Activated CD4-positive, alpha-beta memory T cell treated with anti-CD3 and anti-CD28 coated beads for 36 hours (primary cell): ENCODE results near the gene LRRK1. TPM values are rescaled to one million over a fixed set of nuclear protein-coding genes. Genes with fewer than 3 reads are reported as not detected.

Experiments used
- CTCF ChIA-PET: fragments of 350-600 bp; sonication (Branson Sonifier 250); formaldehyde crosslinking; loops from one replicate; lab custom pipeline; 2021; ENCODE audit warnings: antibody characterized with exemption, inconsistent platforms; lab: Charles Lee
- POLR2A ChIA-PET: fragments of 350-600 bp; sonication (Branson Sonifier 250); formaldehyde crosslinking; loops from one replicate; lab custom pipeline; 2021; ENCODE audit warnings: antibody characterized with exemption; lab: Charles Lee
- DNase-seq: peaks from one replicate; pipeline ENCODE4 v3.0.0-alpha.2; 2020
- H3K27ac Mint-ChIP-seq: one replicate; pipeline ENCODE4 v1.8.0; 2021; ENCODE audit warnings: mixed read lengths
- H3K27me3 Mint-ChIP-seq: one replicate; pipeline ENCODE4 v1.8.0; 2021; ENCODE audit warnings: mixed read lengths
- H3K36me3 Mint-ChIP-seq: one replicate; pipeline ENCODE4 v1.8.0; 2021; ENCODE audit warnings: mixed read lengths
- H3K4me1 Mint-ChIP-seq: one replicate; pipeline ENCODE4 v1.8.0; 2021; ENCODE audit warnings: low read depth, mixed read lengths
- H3K4me3 Mint-ChIP-seq: one replicate; pipeline ENCODE4 v1.8.0; 2021; ENCODE audit warnings: mild to moderate bottlenecking, mixed read lengths
- H3K9me3 Mint-ChIP-seq: one replicate; pipeline ENCODE4 v1.8.0; 2021; ENCODE audit warnings: mixed read lengths
- intact Hi-C: fragments of 100-400 bp; cut with micrococcal nuclease; formaldehyde crosslinking; loops from one replicate; pipeline ENCODE4 v1.15.1; 2023
- total RNA-seq, 2 experiments: library from RNA; stranded (reverse); gene quantifications; one replicate each; pipeline ENCODE4 v1.2.3, GENCODE V29; 2021

LRRK1 gene
- total RNA-seq, 2 experiments from 2014 or later = 0.41 to 0.71 TPM

DNA sequence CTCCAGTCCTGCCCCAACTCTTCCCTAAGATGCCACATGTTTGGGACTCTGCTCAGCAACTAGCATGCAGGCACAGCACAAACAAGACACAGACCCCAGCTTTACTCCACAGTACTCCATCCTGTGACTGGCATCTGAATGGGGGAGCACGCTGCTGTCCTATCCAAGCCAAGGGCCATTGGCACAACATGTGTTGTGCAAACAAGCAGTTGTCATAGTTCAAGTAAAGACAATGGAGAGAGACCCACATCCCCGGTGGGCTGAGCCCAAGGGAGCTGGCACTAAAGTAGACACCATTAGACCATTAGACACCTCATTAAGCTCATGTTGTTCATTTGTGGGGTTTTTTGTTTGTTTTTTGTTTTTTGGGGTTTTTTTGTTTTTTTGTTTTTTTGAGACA is 200.0 kb downstream of the LRRK1 start:
- no peak for DNase-seq
- ChIA-PET POLR2A (no interaction called here), CTCF (interaction anchor here (1.3 kb wide), 1 partner anchor 133 kb away, joined by 3 read pairs; the partner anchor contains the start of gene CHSY1)
- intact Hi-C loops = no loop called here
- no peaks in the 10 kb centered on the region for H3K27me3 Mint-ChIP-seq
- no peaks in the 10 kb centered on the region for H3K36me3 Mint-ChIP-seq
- no peaks in the 10 kb centered on the region for H3K9me3 Mint-ChIP-seq
- H3K4me3 Mint-ChIP-seq = no peak overlapping the region
- H3K4me1 Mint-ChIP-seq = peaks cover 22% of the 10 kb centered on the region
- no peak overlapping the region for H3K27ac Mint-ChIP-seq

Other genes with a start within 250 kb of the LRRK1 start
- gene ALDH1A3, start 39.5 kb upstream of the LRRK1 start, total RNA-seq = not detected